ENCODE results near the gene ZNF285. TPM values are rescaled to one million over a fixed set of nuclear protein-coding genes. Genes with fewer than 3 reads are reported as not detected.

ZNF285 gene
- total and polyA plus RNA-seq, 2 of the 8 experiments (the other 6 are each of a cell fraction or from before 2014, with no cell fraction given): 0.83 to 2.5 TPM

DNA sequence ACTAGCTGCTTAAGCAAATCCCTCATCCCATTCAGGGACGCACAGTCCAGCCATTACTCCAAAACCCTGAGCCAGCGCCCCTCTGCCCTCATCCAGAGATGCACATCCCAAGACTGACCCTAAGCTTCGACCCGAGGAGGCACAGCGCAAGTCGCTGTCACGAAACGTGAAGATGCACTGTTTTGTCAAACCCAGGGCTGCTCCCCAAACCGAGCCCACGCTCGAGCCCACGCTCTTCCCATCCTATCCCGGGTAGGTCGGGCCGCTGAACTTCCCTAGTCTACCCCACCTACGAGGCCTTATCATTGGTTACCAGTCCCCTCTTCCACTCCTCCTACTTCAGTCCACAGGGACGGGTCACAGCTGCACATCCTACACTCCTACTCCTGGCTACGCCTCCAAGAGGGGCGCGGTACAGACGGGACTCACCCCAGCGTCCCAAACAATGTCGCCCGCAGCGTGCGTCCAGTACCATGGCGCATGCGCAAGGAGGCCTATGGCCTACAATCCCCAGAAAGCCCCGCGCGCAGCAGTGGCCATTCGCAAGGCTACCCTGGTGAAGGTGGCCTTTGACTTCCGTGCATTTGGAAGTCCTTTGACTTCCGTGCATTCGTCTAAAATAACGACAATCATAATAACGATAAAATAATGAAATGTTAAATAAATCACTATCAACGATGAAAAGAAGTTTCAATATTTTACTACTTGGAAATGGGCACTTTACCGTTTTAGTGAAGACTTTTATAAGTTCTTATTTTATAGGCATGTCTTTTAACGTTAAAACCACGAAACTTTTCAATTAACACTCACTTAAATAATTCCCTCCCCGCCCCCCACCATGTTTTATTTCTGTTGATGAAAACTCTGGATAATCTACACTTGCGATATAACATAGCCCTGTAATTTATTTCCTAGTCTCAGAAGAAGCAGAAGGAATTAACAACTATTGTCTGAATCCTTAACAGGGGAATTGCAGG, at the start of gene ZNF285 (continued):
- TF ChIP-seq, protein P1, sequence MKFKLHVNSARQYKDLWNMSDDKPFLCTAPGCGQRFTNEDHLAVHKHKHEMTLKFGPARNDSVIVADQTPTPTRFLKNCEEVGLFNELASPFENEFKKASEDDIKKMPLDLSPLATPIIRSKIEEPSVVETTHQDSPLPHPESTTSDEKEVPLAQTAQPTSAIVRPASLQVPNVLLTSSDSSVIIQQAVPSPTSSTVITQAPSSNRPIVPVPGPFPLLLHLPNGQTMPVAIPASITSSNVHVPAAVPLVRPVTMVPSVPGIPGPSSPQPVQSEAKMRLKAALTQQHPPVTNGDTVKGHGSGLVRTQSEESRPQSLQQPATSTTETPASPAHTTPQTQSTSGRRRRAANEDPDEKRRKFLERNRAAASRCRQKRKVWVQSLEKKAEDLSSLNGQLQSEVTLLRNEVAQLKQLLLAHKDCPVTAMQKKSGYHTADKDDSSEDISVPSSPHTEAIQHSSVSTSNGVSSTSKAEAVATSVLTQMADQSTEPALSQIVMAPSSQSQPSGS (IDR thresholded peaks at IDR 0.05; ENCODE audit: low read length): no peak
- TF ChIP-seq EGR1 (IDR thresholded peaks at IDR 0.05; ENCODE audit: borderline replicate concordance, low read depth, low read length): no peak
- TF ChIP-seq SUZ12 (IDR thresholded peaks at IDR 0.05; ENCODE audit: low read length): no peak
- TF ChIP-seq ASH2L (IDR thresholded peaks at IDR 0.05; ENCODE audit: low read length): no peak
- TF ChIP-seq HDAC2 (IDR thresholded peaks at IDR 0.05; ENCODE audit: borderline replicate concordance in 1 of 2, low read depth in 2 of 2, low read length in 2 of 2): no peak
- TF ChIP-seq RXRA (IDR thresholded peaks at IDR 0.05; ENCODE audit: insufficient read depth, low read depth, low read length): no peak
- no peak for TF ChIP-seq JUN (IDR thresholded peaks at IDR 0.05; ENCODE audit: low read depth, low read length)
- TF ChIP-seq SIX5 (IDR thresholded peaks at IDR 0.05; ENCODE audit: low read depth, low read length): peak; percentile 52; the same call in 1 of the 2 replicates
- TF ChIP-seq BCL11A (IDR thresholded peaks at IDR 0.05; ENCODE audit: low read depth in 2 of 2, low read length in 2 of 2): no peak
- no peak for TF ChIP-seq SP2 (IDR thresholded peaks at IDR 0.05; ENCODE audit: low read length)
- TF ChIP-seq POLR2AphosphoS5 (IDR thresholded peaks at IDR 0.05; ENCODE audit: low read depth, low read length): no peak
- TF ChIP-seq RNF2 (IDR thresholded peaks at IDR 0.05; ENCODE audit: borderline replicate concordance, low read depth, low read length, missing control alignments, poor library complexity, severe bottlenecking): no peak
- no peak for TF ChIP-seq CTBP2 (IDR thresholded peaks at IDR 0.05; ENCODE audit: borderline replicate concordance, insufficient read depth, insufficient read length, low read length)
- no peak for TF ChIP-seq SP4 (IDR thresholded peaks at IDR 0.05; ENCODE audit: low read length)
- TF ChIP-seq, protein P2, sequence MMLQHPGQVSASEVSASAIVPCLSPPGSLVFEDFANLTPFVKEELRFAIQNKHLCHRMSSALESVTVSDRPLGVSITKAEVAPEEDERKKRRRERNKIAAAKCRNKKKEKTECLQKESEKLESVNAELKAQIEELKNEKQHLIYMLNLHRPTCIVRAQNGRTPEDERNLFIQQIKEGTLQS (IDR thresholded peaks at IDR 0.05; ENCODE audit: insufficient read depth, low read depth, low read length): no peak
- TF ChIP-seq RBBP5 (IDR thresholded peaks at IDR 0.05; ENCODE audit: borderline replicate concordance, low read depth, low read length): no peak
- TF ChIP-seq SIN3A (conservative IDR thresholded peaks at IDR 0.05 in 1 of 2, IDR thresholded peaks at IDR 0.05 in 1 of 2; ENCODE audit: low read depth in 1 of 2, low read length in 2 of 2): peak in 1 of 2 experiments; percentile 74; a peak in 1 of 4 replicates
- TF ChIP-seq POLR2A (IDR thresholded peaks at IDR 0.05; ENCODE audit: control extremely low read depth in 1 of 2, low read depth in 2 of 2, low read length in 2 of 2): no peak
- peak; percentile 86 for TF ChIP-seq YY1 (IDR thresholded peaks at IDR 0.05; ENCODE audit: low read depth, low read length)
- no peak for TF ChIP-seq CBX8 (IDR thresholded peaks at IDR 0.05; ENCODE audit: borderline replicate concordance, low read depth, low read length)
- TF ChIP-seq ZNF274 (IDR thresholded peaks at IDR 0.05; ENCODE audit: borderline replicate concordance, extremely low read depth, low read length): no peak
